MM.1S (cell line): ENCODE data around the gene ZBTB7C.

Experiments used
- DNase-seq: peaks from one replicate; pipeline ENCODE4 v3.0.0-alpha.2; 2015
- H2AFZ ChIP-seq: fragments of 300-600 bp; sonication (generic); 2 replicates; pipeline ENCODE4 v1.6.0; 2016; ENCODE audit warnings: antibody characterized with exemption, low read length
- H3F3A ChIP-seq: fragments of 300-600 bp; sonication (generic); 2 replicates; pipeline ENCODE4 v1.6.1; 2016; ENCODE audit warnings: mild to moderate bottlenecking, antibody characterized with exemption, low read length, moderate library complexity, mixed read lengths; ENCODE audit not compliant: insufficient read depth
- H3K27ac ChIP-seq: fragments of 300-600 bp; sonication (generic); 2 replicates; pipeline ENCODE4 v1.5.1; 2016; ENCODE audit warnings: mild to moderate bottlenecking, low read length
- H3K27me3 ChIP-seq: fragments of 300-600 bp; sonication (generic); replicated peaks from 2 replicates; pipeline ENCODE4 v1.6.0; 2016; ENCODE audit warnings: low read length; ENCODE audit not compliant: insufficient read depth
- H3K36me3 ChIP-seq: fragments of 300-600 bp; sonication (generic); replicated peaks from 2 replicates; pipeline ENCODE4 v1.6.1; 2016; ENCODE audit warnings: mild to moderate bottlenecking, low read length, mixed read lengths; ENCODE audit not compliant: insufficient read depth
- H3K4me1 ChIP-seq: fragments of 300-600 bp; sonication (generic); 2 replicates; pipeline ENCODE4 v1.6.1; 2016; ENCODE audit warnings: low read length, mixed read lengths
- H3K4me2 ChIP-seq: fragments of 300-600 bp; sonication (generic); 2 replicates; pipeline ENCODE4 v1.6.0; 2016; ENCODE audit warnings: low read depth, low read length
- H3K4me3 ChIP-seq: fragments of 300-600 bp; sonication (generic); 2 replicates; pipeline ENCODE4 v1.5.1; 2016; ENCODE audit warnings: low read length, mixed read lengths
- H3K79me2 ChIP-seq: fragments of 300-600 bp; sonication (generic); 2 replicates; pipeline ENCODE4 v1.6.1; 2016; ENCODE audit warnings: mixed run types, low read length, mixed read lengths
- H3K9ac ChIP-seq: fragments of 300-600 bp; sonication (generic); 2 replicates; pipeline ENCODE4 v1.6.1; 2016; ENCODE audit warnings: low read length, mixed read lengths
- H3K9me2 ChIP-seq: fragments of 300-600 bp; sonication (generic); replicated peaks from 2 replicates; pipeline ENCODE4 v1.6.1; 2016; ENCODE audit warnings: mild to moderate bottlenecking, low read length, mixed read lengths; ENCODE audit not compliant: insufficient read depth
- H3K9me3 ChIP-seq: fragments of 300-600 bp; sonication (generic); replicated peaks from 2 replicates; pipeline ENCODE4 v1.6.1; 2016; ENCODE audit warnings: mild to moderate bottlenecking, low read length, mixed read lengths; ENCODE audit not compliant: insufficient read depth
- H4K20me1 ChIP-seq: fragments of 300-600 bp; sonication (generic); 2 replicates; pipeline ENCODE4 v1.6.1; 2016; ENCODE audit warnings: mild to moderate bottlenecking, low read length, moderate library complexity, mixed read lengths; ENCODE audit not compliant: insufficient read depth
- EZH2 ChIP-seq: fragments of 300-600 bp; sonication (generic); optimal IDR thresholded peaks from 2 replicates; pipeline ENCODE3; 2017; ENCODE audit warnings: low read depth, mild to moderate bottlenecking, antibody characterized with exemption, low read length, mixed read lengths
- EZH2phosphoT487 ChIP-seq: fragments of 300-600 bp; sonication (generic); IDR thresholded peaks from 2 replicates; pipeline ENCODE4 v1.6.1; 2018; ENCODE audit warnings: antibody characterized with exemption, low read length
- TF ChIP-seq, protein P1 (sequence below): fragments of 300-600 bp; sonication (generic); IDR thresholded peaks from 2 replicates; pipeline ENCODE4 v1.5.1; 2016; ENCODE audit warnings: antibody characterized with exemption, low read length, mixed read lengths

ZBTB7C gene

GRCh38 chr18:48206887-48207286 is 202.3 kb downstream of the ZBTB7C start:
- Histone ChIP-seq H3K4me2 (no peak overlapping the region), H3K4me1 (no peaks in the 10 kb centered on the region), H2AFZ (no peak overlapping the region), H4K20me1 (no peaks in the 10 kb centered on the region), H3K27me3 (no peaks in the 10 kb centered on the region), H3K9me2 (no peaks in the 10 kb centered on the region), H3K79me2 (no peaks in the 10 kb centered on the region), H3K36me3 (no peaks in the 10 kb centered on the region), H3K27ac (no peak overlapping the region), H3K4me3 (no peak overlapping the region), H3K9ac (no peak overlapping the region), H3F3A (no peaks in the 10 kb centered on the region), H3K9me3 (no peaks in the 10 kb centered on the region)
- TF ChIP-seq, protein P1, sequence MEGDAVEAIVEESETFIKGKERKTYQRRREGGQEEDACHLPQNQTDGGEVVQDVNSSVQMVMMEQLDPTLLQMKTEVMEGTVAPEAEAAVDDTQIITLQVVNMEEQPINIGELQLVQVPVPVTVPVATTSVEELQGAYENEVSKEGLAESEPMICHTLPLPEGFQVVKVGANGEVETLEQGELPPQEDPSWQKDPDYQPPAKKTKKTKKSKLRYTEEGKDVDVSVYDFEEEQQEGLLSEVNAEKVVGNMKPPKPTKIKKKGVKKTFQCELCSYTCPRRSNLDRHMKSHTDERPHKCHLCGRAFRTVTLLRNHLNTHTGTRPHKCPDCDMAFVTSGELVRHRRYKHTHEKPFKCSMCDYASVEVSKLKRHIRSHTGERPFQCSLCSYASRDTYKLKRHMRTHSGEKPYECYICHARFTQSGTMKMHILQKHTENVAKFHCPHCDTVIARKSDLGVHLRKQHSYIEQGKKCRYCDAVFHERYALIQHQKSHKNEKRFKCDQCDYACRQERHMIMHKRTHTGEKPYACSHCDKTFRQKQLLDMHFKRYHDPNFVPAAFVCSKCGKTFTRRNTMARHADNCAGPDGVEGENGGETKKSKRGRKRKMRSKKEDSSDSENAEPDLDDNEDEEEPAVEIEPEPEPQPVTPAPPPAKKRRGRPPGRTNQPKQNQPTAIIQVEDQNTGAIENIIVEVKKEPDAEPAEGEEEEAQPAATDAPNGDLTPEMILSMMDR: no peak
- TF ChIP-seq EZH2 (no peak), EZH2phosphoT487 (no peak)
- DNase-seq: no peak

GRCh38 chr18:48203961-48204666 is 205.1 kb downstream of the ZBTB7C start:
- no peaks in the 10 kb centered on the region for H3F3A ChIP-seq
- no peaks in the 10 kb centered on the region for H3K36me3 ChIP-seq
- H3K79me2 ChIP-seq: no peaks in the 10 kb centered on the region
- H3K27ac ChIP-seq: no peak overlapping the region
- no peaks in the 10 kb centered on the region for H3K9me3 ChIP-seq
- no peaks in the 10 kb centered on the region for H4K20me1 ChIP-seq
- H3K4me2 ChIP-seq: no peak overlapping the region
- no peak overlapping the region for H2AFZ ChIP-seq
- no peak overlapping the region for H3K4me3 ChIP-seq
- TF ChIP-seq EZH2phosphoT487: no peak
- TF ChIP-seq EZH2: no peak
- TF ChIP-seq, protein P1: no peak
- H3K4me1 ChIP-seq: no peaks in the 10 kb centered on the region
- H3K9me2 ChIP-seq: no peaks in the 10 kb centered on the region
- H3K9ac ChIP-seq: no peak overlapping the region
- no peak for DNase-seq
- no peaks in the 10 kb centered on the region for H3K27me3 ChIP-seq

DNA sequence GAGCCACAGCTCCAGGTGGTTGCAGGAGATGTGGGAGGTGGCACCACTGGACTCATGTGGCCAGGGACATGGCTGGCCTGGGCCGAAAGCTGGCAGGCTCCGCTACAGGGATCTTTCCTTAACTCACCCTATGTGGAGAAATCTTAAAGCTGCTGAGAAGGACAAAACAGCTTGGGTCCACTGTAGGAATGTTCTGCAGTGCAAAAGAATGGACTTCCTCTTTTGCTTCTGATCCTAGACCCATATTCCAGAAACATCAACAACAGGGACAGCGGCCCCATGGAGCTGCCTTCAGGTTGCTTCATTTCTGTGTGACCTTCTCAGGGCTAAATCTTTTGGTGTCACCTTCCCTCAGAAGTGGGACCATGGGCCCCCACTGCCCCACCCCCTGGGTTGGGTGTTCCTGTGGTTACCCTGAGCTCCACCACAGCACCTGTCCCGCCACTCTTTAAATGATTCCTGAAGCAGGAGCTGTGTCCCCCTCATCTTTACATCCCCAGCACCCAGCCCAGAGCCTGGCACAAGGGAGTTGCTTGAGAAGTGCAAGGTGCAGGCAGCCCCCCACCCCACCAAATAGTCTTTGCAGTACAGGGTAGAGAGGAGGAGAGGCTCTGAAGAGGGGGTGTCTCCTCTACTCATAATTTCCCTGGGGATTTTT is 205.8 kb downstream of the ZBTB7C start:
- Histone ChIP-seq H3K4me1 (no peaks in the 10 kb centered on the region), H4K20me1 (no peaks in the 10 kb centered on the region), H3F3A (no peaks in the 10 kb centered on the region), H3K4me3 (no peak overlapping the region), H3K4me2 (no peak overlapping the region), H3K9me2 (no peaks in the 10 kb centered on the region), H2AFZ (no peak overlapping the region), H3K9ac (no peak overlapping the region), H3K36me3 (no peaks in the 10 kb centered on the region), H3K27ac (no peak overlapping the region), H3K27me3 (no peaks in the 10 kb centered on the region), H3K79me2 (no peaks in the 10 kb centered on the region), H3K9me3 (no peaks in the 10 kb centered on the region)
- TF ChIP-seq EZH2phosphoT487 (no peak), EZH2 (no peak)
- TF ChIP-seq, protein P1: no peak
- DNase-seq: no peak
